RWPE2 (cell line): Measurements from ENCODE around the gene MRGPRF.

Source experiments
- ATAC-seq: fragments of 200-7000 bp; cut with Tn5 transposase; 3 replicates; pipeline ENCODE4 v1.9.1; 2021; ENCODE audit warnings: low read depth
- DNase-seq: peaks from one replicate; pipeline ENCODE4 v3.0.0-alpha.2; 2020; ENCODE audit warnings: low spot score
- H3K27ac ChIP-seq: fragments of 450-650 bp; 2 replicates; pipeline ENCODE4 v1.5.1; 2017; ENCODE audit warnings: mild to moderate bottlenecking; ENCODE audit not compliant: poor library complexity, severe bottlenecking
- H3K27me3 ChIP-seq: fragments of 250-450 bp; sonication (Bioruptor Pico); 2 replicates; pipeline ENCODE4 v1.5.1; 2021; ENCODE audit warnings: mild to moderate bottlenecking, moderate library complexity; ENCODE audit not compliant: insufficient read depth, poor library complexity, severe bottlenecking
- H3K36me3 ChIP-seq: fragments of 250-450 bp; sonication (Bioruptor Pico); 2 replicates; pipeline ENCODE4 v1.5.1; 2020; ENCODE audit warnings: low read depth, mild to moderate bottlenecking, moderate library complexity
- H3K4me1 ChIP-seq: fragments of 250-450 bp; sonication (Bioruptor Pico); 2 replicates; pipeline ENCODE4 v1.5.1; 2021; ENCODE audit warnings: mild to moderate bottlenecking, moderate library complexity; ENCODE audit not compliant: insufficient read depth, poor library complexity, severe bottlenecking
- H3K4me3 ChIP-seq: fragments of 250-450 bp; sonication (Bioruptor Pico); 2 replicates; pipeline ENCODE4 v1.5.1; 2021; ENCODE audit warnings: mild to moderate bottlenecking, moderate library complexity; ENCODE audit not compliant: severe bottlenecking
- H3K9me3 ChIP-seq: fragments of 250-450 bp; sonication (Bioruptor Pico); 2 replicates; pipeline ENCODE4 v1.5.1; 2021; ENCODE audit warnings: mild to moderate bottlenecking, moderate library complexity; ENCODE audit not compliant: severe bottlenecking
- TF ChIP-seq, protein P1 (sequence below): fragments of 450-650 bp; IDR thresholded peaks from one replicate; pipeline ENCODE4 v1.5.1; 2017; ENCODE audit warnings: mild to moderate bottlenecking, moderate library complexity; ENCODE audit not compliant: poor library complexity, severe bottlenecking

The MRGPRF gene

DNA sequence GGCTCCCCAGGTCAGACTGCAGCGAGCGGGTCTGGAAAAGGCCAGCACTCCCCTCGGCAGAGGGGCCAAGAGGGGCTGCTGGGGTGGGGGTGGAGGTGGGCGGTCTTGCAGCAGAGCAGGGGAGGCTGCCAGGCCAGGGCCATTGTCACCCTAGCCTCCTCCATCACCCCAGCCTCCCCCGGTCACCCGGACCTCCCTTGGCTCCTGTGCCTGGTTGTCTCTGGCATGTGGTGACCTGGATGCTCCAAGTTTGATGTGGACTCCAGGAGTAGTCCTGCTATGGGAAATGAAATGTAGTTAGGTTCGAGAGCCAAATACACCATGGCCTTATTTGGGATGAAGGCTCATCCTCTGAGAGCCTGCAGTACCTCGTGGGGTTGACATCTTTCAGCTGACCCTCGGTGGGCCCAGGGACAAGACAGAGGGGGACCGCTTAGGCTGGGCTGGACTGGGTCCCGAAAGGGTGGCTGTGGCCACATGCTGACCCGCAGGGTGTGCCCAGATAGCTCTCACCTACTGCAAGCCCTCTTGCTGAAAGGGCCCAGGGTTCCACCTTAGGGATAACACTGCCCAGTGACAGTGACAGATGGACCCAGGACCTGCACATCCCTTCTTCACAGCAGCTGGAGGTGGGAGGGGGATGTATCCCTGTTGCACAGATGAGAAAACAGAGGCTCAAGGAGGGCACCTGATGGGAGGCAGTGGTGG, 56.3 kb downstream of the MRGPRF start:
- Histone ChIP-seq H3K9me3 (no peaks in the 10 kb centered on the region), H3K27me3 (no peaks in the 10 kb centered on the region), H3K4me3 (no peak overlapping the region), H3K4me1 (no peaks in the 10 kb centered on the region), H3K27ac (no peak overlapping the region), H3K36me3 (no peaks in the 10 kb centered on the region)
- ATAC-seq (no peak), DNase-seq (no peak)
- TF ChIP-seq, protein P1, sequence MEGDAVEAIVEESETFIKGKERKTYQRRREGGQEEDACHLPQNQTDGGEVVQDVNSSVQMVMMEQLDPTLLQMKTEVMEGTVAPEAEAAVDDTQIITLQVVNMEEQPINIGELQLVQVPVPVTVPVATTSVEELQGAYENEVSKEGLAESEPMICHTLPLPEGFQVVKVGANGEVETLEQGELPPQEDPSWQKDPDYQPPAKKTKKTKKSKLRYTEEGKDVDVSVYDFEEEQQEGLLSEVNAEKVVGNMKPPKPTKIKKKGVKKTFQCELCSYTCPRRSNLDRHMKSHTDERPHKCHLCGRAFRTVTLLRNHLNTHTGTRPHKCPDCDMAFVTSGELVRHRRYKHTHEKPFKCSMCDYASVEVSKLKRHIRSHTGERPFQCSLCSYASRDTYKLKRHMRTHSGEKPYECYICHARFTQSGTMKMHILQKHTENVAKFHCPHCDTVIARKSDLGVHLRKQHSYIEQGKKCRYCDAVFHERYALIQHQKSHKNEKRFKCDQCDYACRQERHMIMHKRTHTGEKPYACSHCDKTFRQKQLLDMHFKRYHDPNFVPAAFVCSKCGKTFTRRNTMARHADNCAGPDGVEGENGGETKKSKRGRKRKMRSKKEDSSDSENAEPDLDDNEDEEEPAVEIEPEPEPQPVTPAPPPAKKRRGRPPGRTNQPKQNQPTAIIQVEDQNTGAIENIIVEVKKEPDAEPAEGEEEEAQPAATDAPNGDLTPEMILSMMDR: no peak

DNA sequence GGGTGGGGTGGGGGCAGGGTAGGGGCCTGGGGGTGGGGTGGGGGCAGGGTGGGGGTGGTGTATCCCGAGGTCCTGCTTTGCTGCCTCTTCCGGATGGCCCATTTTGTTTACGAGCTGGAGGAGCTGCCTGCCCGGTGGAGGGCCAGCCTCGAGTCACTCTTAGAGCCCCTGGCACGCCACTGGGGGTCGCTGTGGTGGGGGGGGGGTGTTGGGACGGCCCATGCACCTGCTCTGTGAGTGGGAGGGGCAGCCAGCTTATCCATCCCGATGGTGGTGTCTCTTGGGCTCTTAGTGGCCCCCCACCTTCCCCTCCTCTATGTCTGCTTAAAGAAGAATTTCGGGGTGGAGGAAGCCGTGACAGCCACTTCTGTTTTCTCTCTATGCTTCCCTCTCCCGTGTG, 56.9 kb downstream of the MRGPRF start:
- H3K27ac ChIP-seq: no peak overlapping the region
- H3K9me3 ChIP-seq: no peaks in the 10 kb centered on the region
- H3K27me3 ChIP-seq: no peaks in the 10 kb centered on the region
- TF ChIP-seq, protein P1: no peak
- H3K4me3 ChIP-seq: no peak overlapping the region
- DNase-seq (no peak), ATAC-seq (no peak)
- H3K4me1 ChIP-seq: no peaks in the 10 kb centered on the region
- no peaks in the 10 kb centered on the region for H3K36me3 ChIP-seq

DNA sequence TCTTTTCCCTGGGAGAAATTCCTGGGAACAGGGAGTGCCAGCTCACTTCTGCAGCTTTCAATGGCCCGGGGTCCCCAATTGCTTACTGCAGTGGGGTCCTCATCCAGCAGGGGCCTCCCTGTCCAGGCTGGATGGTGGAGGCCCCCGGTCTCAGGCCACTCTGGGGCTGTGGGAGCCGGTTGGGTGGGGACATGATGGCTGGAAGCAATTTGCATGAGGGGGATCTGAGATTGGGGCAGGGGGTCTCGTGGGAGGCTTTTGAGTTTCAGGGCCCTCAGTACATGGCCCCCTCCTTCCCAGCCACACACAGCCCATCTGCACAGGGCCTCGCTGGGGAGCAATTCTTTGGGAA, 57.5 kb downstream of the MRGPRF start:
- TF ChIP-seq, protein P1: no peak
- Histone ChIP-seq H3K4me1 (no peaks in the 10 kb centered on the region), H3K4me3 (no peak overlapping the region), H3K27me3 (no peaks in the 10 kb centered on the region), H3K9me3 (no peaks in the 10 kb centered on the region), H3K36me3 (no peaks in the 10 kb centered on the region), H3K27ac (no peak overlapping the region)
- no peak for ATAC-seq
- DNase-seq: no peak

DNA sequence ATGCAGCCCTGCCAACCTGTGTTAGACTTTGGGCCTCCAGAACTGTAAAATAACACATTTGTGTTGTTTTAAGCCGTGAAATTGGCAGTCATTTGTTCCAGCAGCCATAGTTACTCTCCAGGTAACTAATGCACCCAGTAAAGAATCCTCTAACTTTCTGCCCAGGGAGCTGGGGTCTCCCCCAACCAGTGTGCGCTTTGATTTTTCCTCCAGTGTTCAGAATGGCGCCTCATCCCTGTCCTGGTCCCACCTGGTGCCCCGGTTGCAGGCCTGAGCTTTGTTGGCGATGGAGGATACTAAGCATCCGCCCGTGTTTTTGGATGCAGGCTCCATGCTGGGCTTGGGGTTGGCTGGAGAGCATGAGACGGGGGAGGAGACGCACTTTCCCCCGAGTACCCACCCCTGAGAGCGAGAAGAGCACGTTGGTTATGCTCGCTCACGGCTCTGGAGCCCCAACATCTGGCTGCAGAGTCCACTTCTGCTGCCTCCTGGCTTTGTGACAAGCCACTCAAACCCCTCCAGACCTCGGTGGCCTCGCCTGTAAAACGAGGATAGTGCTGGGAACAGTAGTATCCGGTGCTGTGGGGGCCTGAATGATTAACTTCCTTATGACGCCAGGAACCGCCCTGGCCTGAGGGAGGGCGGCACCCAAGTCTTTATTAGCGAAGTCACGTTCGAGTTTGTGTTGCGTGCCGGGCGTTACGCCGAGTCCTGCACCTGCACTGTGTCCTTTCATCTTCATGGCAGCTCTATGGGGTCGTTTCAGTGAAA, 58.0 kb downstream of the MRGPRF start:
- Histone ChIP-seq H3K9me3 (no peaks in the 10 kb centered on the region), H3K36me3 (no peaks in the 10 kb centered on the region), H3K27me3 (no peaks in the 10 kb centered on the region), H3K27ac (no peak overlapping the region), H3K4me3 (no peak overlapping the region), H3K4me1 (no peaks in the 10 kb centered on the region)
- TF ChIP-seq, protein P1: no peak
- DNase-seq (no peak), ATAC-seq (no peak)
